WTC11 (cell line): ENCODE data around the gene GINS1.

Experiments used
- ATF6 ChIP-seq: sonication (generic); formaldehyde crosslinking; IDR thresholded peaks from 2 replicates; pipeline ENCODE4 v1.8.1; 2023; ENCODE audit warnings: mild to moderate bottlenecking, missing genetic modification reagents
- CTCF ChIP-seq: fragments of 200-600 bp; IDR thresholded peaks from 2 replicates; pipeline ENCODE4 v1.8.0; 2022; ENCODE audit warnings: antibody characterized with exemption
- E2F1 ChIP-seq: sonication (generic); formaldehyde crosslinking; IDR thresholded peaks from 2 replicates; pipeline ENCODE4 v1.8.0; 2022; ENCODE audit warnings: mild to moderate bottlenecking, missing genetic modification reagents
- ESRRA ChIP-seq: sonication (generic); formaldehyde crosslinking; IDR thresholded peaks from 2 replicates; pipeline ENCODE4 v1.8.1; 2022; ENCODE audit warnings: mild to moderate bottlenecking, missing genetic modification reagents, borderline replicate concordance
- PREB ChIP-seq: sonication (generic); formaldehyde crosslinking; IDR thresholded peaks from 2 replicates; pipeline ENCODE4 v1.8.1; 2022; ENCODE audit warnings: mild to moderate bottlenecking, missing genetic modification reagents, moderate library complexity, borderline replicate concordance
- ZBTB21 ChIP-seq: sonication (generic); formaldehyde crosslinking; IDR thresholded peaks from 2 replicates; pipeline ENCODE4 v1.8.1; 2023; ENCODE audit warnings: mild to moderate bottlenecking, missing genetic modification reagents, borderline replicate concordance
- ZSCAN18 ChIP-seq: fragments of 250-450 bp; sonication (Bioruptor Pico); IDR thresholded peaks from 2 replicates; pipeline ENCODE4 v2.1.2; 2022; ENCODE audit warnings: mild to moderate bottlenecking, moderate library complexity

GRCh38 chr20:25394276-25394675, 13.2 kb upstream of the GINS1 start:
- TF ChIP-seq CTCF, result no peak
- TF ChIP-seq PREB, result no peak
- no peak for TF ChIP-seq ATF6 (CRISPR knock-in tag)
- no peak for TF ChIP-seq ZBTB21
- TF ChIP-seq ESRRA (CRISPR knock-in tag), result no peak
- no peak for TF ChIP-seq E2F1 (CRISPR knock-in tag)
- no peak for TF ChIP-seq ZSCAN18 (CRISPR knock-in tag)
